H1 (cell line): Measurements from ENCODE around the gene MYO9B. TPM values are rescaled to one million over a fixed set of nuclear protein-coding genes. Genes with fewer than 3 reads are reported as not detected.

Experiments used
- CTCF ChIA-PET: fragments of 300-600 bp; sonication (Branson Sonifier 250); formaldehyde crosslinking; loops from one replicate; lab custom pipeline; 2021; ENCODE audit not compliant: partially characterized antibody; lab: Charles Lee
- POLR2A ChIA-PET: fragments of 300-600 bp; sonication (Branson Sonifier 250); formaldehyde crosslinking; loops from one replicate; lab custom pipeline; 2021; ENCODE audit warnings: inconsistent platforms; ENCODE audit not compliant: partially characterized antibody; lab: Charles Lee
- DNase-seq, 2 experiments: peaks; one replicate each; pipeline versions ENCODE4 v3.0.0 to v3.0.0-alpha.2; 2010 to 2022; ENCODE audit warnings: low spot score in 2 of 2, low read depth in 1 of 2, mixed read lengths in 1 of 2
- FAIRE-seq: peaks from 2 replicates; lab custom pipeline; 2011; peaks lifted over from hg19 to GRCh38; lab: Jason Lieb, UNC
- H2AFZ ChIP-seq: 2 replicates; pipeline ENCODE4 v1.8.1; 2012; ENCODE audit warnings: low read length, inconsistent platforms
- H2AK5ac ChIP-seq: 2 replicates; pipeline ENCODE4 v1.6.1; 2013; ENCODE audit warnings: low read depth, low read length
- H2BK120ac ChIP-seq: replicated peaks from 2 replicates; pipeline ENCODE3; 2013; ENCODE audit warnings: low read depth, low read length, inconsistent platforms
- H2BK12ac ChIP-seq: 2 replicates; pipeline ENCODE4 v1.6.1; 2013; ENCODE audit warnings: low read depth, low read length
- H2BK15ac ChIP-seq: 2 replicates; pipeline ENCODE4 v1.6.1; 2013; ENCODE audit warnings: low read length
- H2BK20ac ChIP-seq: 2 replicates; pipeline ENCODE4 v1.6.1; 2013; ENCODE audit warnings: low read length
- H2BK5ac ChIP-seq: 2 replicates; pipeline ENCODE4 v1.6.1; 2013; ENCODE audit warnings: low read depth, low read length
- H3K14ac ChIP-seq: 2 replicates; pipeline ENCODE4 v1.6.1; 2013; ENCODE audit warnings: inconsistent platforms; ENCODE audit not compliant: insufficient read length
- H3K18ac ChIP-seq: 2 replicates; pipeline ENCODE4 v1.6.1; 2013; ENCODE audit warnings: low read length; ENCODE audit errors: extremely low read depth
- H3K23ac ChIP-seq: 2 replicates; pipeline ENCODE4 v1.6.1; 2013; ENCODE audit warnings: inconsistent platforms; ENCODE audit not compliant: insufficient read length
- H3K23me2 ChIP-seq: 2 replicates; pipeline ENCODE4 v1.6.1; 2013; ENCODE audit warnings: low read depth, low read length
- H3K27ac ChIP-seq: 2 replicates; pipeline ENCODE4 v1.6.1; 2011; ENCODE audit warnings: low read depth, low read length, inconsistent platforms
- H3K27me3 ChIP-seq, 4 experiments: replicated peaks in 1 of 4; 1 replicate in 1 of 4; 2 replicates in 3 of 4; pipeline versions ENCODE4 v1.6.1 to v1.8.1; 2011 to 2013; ENCODE audit warnings: low read length in 3 of 4, mild to moderate bottlenecking in 3 of 4, inconsistent platforms in 2 of 4, mixed read lengths in 2 of 4, moderate library complexity in 1 of 4; ENCODE audit not compliant: control insufficient read depth in 3 of 4, insufficient read depth in 3 of 4; ENCODE audit errors: extremely low read depth in 1 of 4
- H3K36me3 ChIP-seq, 4 experiments: 2 replicates each; pipeline versions ENCODE4 v1.6.1 to v1.8.1; 2011 to 2013; ENCODE audit warnings: mild to moderate bottlenecking in 4 of 4, low read length in 3 of 4, moderate library complexity in 2 of 4, control low read depth in 1 of 4, inconsistent platforms in 1 of 4; ENCODE audit not compliant: insufficient read depth in 4 of 4, control insufficient read depth in 2 of 4
- H3K4ac ChIP-seq: replicated peaks from 2 replicates; pipeline ENCODE3; 2013; ENCODE audit warnings: low read length, low read depth, mixed read lengths, inconsistent platforms; ENCODE audit not compliant: insufficient read length
- H3K4me1 ChIP-seq, 4 experiments: replicated peaks in 1 of 4; 1 replicate in 1 of 4; 2 replicates in 3 of 4; pipeline versions ENCODE4 v1.6.1 to v1.8.1; 2011 to 2013; ENCODE audit warnings: low read length in 3 of 4, inconsistent platforms in 2 of 4, mixed read lengths in 1 of 4; ENCODE audit not compliant: insufficient read depth in 4 of 4, control insufficient read depth in 3 of 4
- H3K4me2 ChIP-seq, 2 experiments: 2 replicates each; pipeline versions ENCODE4 v1.6.1 to v1.8.1; 2011 to 2013; ENCODE audit warnings: low read depth in 2 of 2, low read length in 2 of 2, control low read depth in 1 of 2, inconsistent platforms in 1 of 2, mild to moderate bottlenecking in 1 of 2; ENCODE audit not compliant: insufficient read depth in 1 of 2
- H3K4me3 ChIP-seq, 4 experiments: fragments of 200-600, 300-600 bp in 1 of 4; sonication (generic), shearing (Covaris generic), sonication (Bioruptor Twin) in 1 of 4; 2 replicates each; pipeline versions ENCODE4 v1.5.1 to v1.8.1; 2011 to 2016; ENCODE audit warnings: low read length in 4 of 4, low read depth in 3 of 4, control low read depth in 2 of 4, inconsistent platforms in 2 of 4, mild to moderate bottlenecking in 2 of 4, mixed read lengths in 1 of 4, moderate library complexity in 1 of 4; ENCODE audit not compliant: insufficient read depth in 2 of 4; ENCODE audit errors: extremely low read depth in 1 of 4
- H3K56ac ChIP-seq: replicated peaks from 2 replicates; pipeline ENCODE3; 2013; ENCODE audit warnings: low read depth, mild to moderate bottlenecking, mixed read lengths, low read length, inconsistent platforms; ENCODE audit not compliant: insufficient read length
- H3K79me1 ChIP-seq: 2 replicates; pipeline ENCODE4 v1.6.1; 2013; ENCODE audit warnings: low read depth, low read length, control low read depth
- H3K79me2 ChIP-seq, 2 experiments: 2 replicates each; pipeline versions ENCODE4 v1.6.1 to v1.8.1; 2012 to 2013; ENCODE audit warnings: low read length in 2 of 2, mild to moderate bottlenecking in 2 of 2, inconsistent platforms in 1 of 2; ENCODE audit not compliant: insufficient read depth in 2 of 2, control insufficient read depth in 1 of 2
- H3K9ac ChIP-seq, 4 experiments: replicated peaks in 1 of 4; 1 replicate in 1 of 4; 2 replicates in 3 of 4; pipeline versions ENCODE4 v1.6.1 to v1.8.1; 2011 to 2013; ENCODE audit warnings: low read depth in 3 of 4, low read length in 3 of 4, control low read depth in 2 of 4, mild to moderate bottlenecking in 2 of 4, moderate library complexity in 2 of 4, inconsistent platforms in 1 of 4; ENCODE audit errors: extremely low read depth in 1 of 4
- H3K9me3 ChIP-seq, 2 experiments: 2 replicates each; pipeline versions ENCODE4 v1.6.1 to v1.8.1; 2012 to 2013; ENCODE audit warnings: mild to moderate bottlenecking in 2 of 2, moderate library complexity in 2 of 2, control low read depth in 1 of 2, inconsistent platforms in 1 of 2, low read depth in 1 of 2, low read length in 1 of 2, mixed read lengths in 1 of 2; ENCODE audit not compliant: insufficient read depth in 2 of 2
- H4K20me1 ChIP-seq, 2 experiments: replicated peaks in 1 of 2; 2 replicates each; pipeline versions ENCODE3 to v1.8.1; 2011 to 2013; ENCODE audit warnings: inconsistent platforms in 2 of 2, low read length in 2 of 2, mild to moderate bottlenecking in 1 of 2; ENCODE audit not compliant: insufficient read depth in 2 of 2, control insufficient read depth in 1 of 2
- H4K5ac ChIP-seq: 2 replicates; pipeline ENCODE4 v1.6.1; 2013; ENCODE audit warnings: low read length, low read depth, mixed read lengths, inconsistent platforms; ENCODE audit not compliant: insufficient read length
- H4K8ac ChIP-seq: 2 replicates; pipeline ENCODE4 v1.8.0; 2013; ENCODE audit warnings: mild to moderate bottlenecking, moderate library complexity, low read length, inconsistent platforms; ENCODE audit not compliant: insufficient read depth; ENCODE audit errors: extremely low read depth
- H4K91ac ChIP-seq: replicated peaks from 2 replicates; pipeline ENCODE3; 2013; ENCODE audit warnings: low read length, mixed read lengths, inconsistent platforms; ENCODE audit not compliant: insufficient read length
- CHD2 ChIP-seq: IDR thresholded peaks from 2 replicates; pipeline ENCODE4 v1.6.1; 2012; ENCODE audit warnings: low read length, improper control_type of control experiment
- EGR1 ChIP-seq: IDR thresholded peaks from 2 replicates; pipeline ENCODE4 v1.6.1; 2011; ENCODE audit warnings: low read depth, low read length, borderline replicate concordance
- NRF1 ChIP-seq: IDR thresholded peaks from 2 replicates; pipeline ENCODE4 v1.6.1; 2011; ENCODE audit warnings: mild to moderate bottlenecking, low read depth, low read length, improper control_type of control experiment
- WGBS, 2 experiments: shearing (Covaris generic) in 1 of 2; methylation state at CpG; one replicate each; pipeline versions ENCODE4 v1.1.6 to v1.1.7; 2013 to 2015; ENCODE audit warnings: low lambda C conversion rate in 2 of 2, mixed read lengths in 2 of 2, inconsistent platforms in 1 of 2, low coverage in 1 of 2, missing lambda C conversion rate in 1 of 2; ENCODE audit not compliant: insufficient replicate concordance in 2 of 2, insufficient coverage in 1 of 2, insufficient read length in 1 of 2; ENCODE audit errors: extremely low coverage in 1 of 2, missing lambda C conversion rate in 1 of 2; 5-methylcytosine and 5-hydroxymethylcytosine counted together
- polyA plus RNA-seq, 7 experiments: library from polyadenylated mRNA; depleted of rRNA in 3 of 7; stranded (reverse) in 5 of 7; unstranded in 2 of 7; fragments of >200 nt in 5 of 7; fragments of 200-250 nt in 2 of 7; gene quantifications; 1 replicate in 5 of 7; 2 replicates in 1 of 7; 4 replicates in 1 of 7; pipeline versions ENCODE4 v1.2.1 to v1.2.3, GENCODE V29; 2011 to 2013; ENCODE audit warnings: missing spikeins in 2 of 7, mixed read lengths in 2 of 7
- total RNA-seq: library from RNA; stranded (reverse); fragmentation: NEBNext Ultra II Directional; extraction: Animal tissue kit (Norgen Biotek cat#: 25700); gene quantifications from 2 replicates; pipeline ENCODE4 v1.2.1, GENCODE V29; 2021

MYO9B gene
- total and polyA plus RNA-seq, 2 of the 8 experiments (the other 6 are each of a cell fraction or from before 2014, with no cell fraction given), result 27.6 to 77.1 TPM

DNA sequence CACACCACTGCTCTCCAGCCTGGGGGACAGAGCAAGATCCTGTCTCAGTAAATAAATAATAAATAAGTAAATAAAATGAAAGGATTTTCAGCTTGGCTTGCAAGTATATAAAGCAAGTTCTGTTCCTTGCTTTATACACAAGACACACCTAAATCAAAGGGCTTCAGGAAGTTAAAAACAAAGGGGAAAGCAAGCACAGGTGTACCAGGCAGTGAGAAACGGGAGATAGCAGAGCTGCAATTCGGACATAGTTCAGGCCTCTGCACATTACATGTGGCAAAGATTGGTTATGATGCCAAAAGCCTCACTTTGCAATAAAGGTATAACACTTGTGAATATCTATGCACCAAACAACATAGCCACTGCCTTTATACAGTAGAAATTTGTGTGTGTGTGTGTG, 47.5 kb downstream of the MYO9B start:
- no peaks in the 10 kb centered on the region; a peak in 1 of 4 replicates for H3K79me2 ChIP-seq
- no peaks in the 10 kb centered on the region for H3K9me3 ChIP-seq
- H4K91ac ChIP-seq, result no peak overlapping the region
- H3K4me3 ChIP-seq, result no peak overlapping the region
- H3K4me2 ChIP-seq, result no peak overlapping the region
- no peak overlapping the region for H3K4ac ChIP-seq
- no peak overlapping the region for H2BK12ac ChIP-seq
- peaks cover 2% of the 10 kb centered on the region for H3K79me1 ChIP-seq
- ChIA-PET CTCF (interaction anchor here (1.4 kb wide), 1 partner anchor 20 kb away, joined by 3 read pairs; no protein-coding TSS in a partner anchor), POLR2A (no interaction called here)
- no peak overlapping the region for H4K5ac ChIP-seq
- DNase-seq, result no peak
- H2BK120ac ChIP-seq, result no peak overlapping the region
- H4K8ac ChIP-seq, result no peak overlapping the region
- H2BK15ac ChIP-seq, result no peak overlapping the region
- no peaks in the 10 kb centered on the region for H3K36me3 ChIP-seq
- FAIRE-seq, result no peak
- H3K27me3 ChIP-seq, result no peaks in the 10 kb centered on the region
- H2AFZ ChIP-seq, result no peak overlapping the region
- H3K23ac ChIP-seq, result no peak overlapping the region
- no peak overlapping the region for H3K18ac ChIP-seq
- H3K56ac ChIP-seq, result no peak overlapping the region
- H2BK20ac ChIP-seq, result no peak overlapping the region
- H3K14ac ChIP-seq, result no peak overlapping the region
- no peak overlapping the region for H2BK5ac ChIP-seq
- no peak overlapping the region for H3K9ac ChIP-seq
- no peaks in the 10 kb centered on the region for H3K23me2 ChIP-seq
- WGBS, 2 experiments, result 74% methylated on average over 2 of the region's 2 CpGs; no CpG with 5 or more reads in 1 of the 2 experiments
- no peak overlapping the region for H2AK5ac ChIP-seq
- H3K27ac ChIP-seq, result no peak overlapping the region; the same call in 1 of the 2 replicates
- peaks cover 3 to 6% of the 10 kb centered on the region in 2 experiments for H4K20me1 ChIP-seq
- H3K4me1 ChIP-seq, result peaks cover 0 to 15% (median 8%) of the 10 kb centered on the region in 4 experiments; a peak in 6 of 7 replicates
- TF ChIP-seq NRF1, result no peak
- no peak for TF ChIP-seq CHD2
- no peak for TF ChIP-seq EGR1
